HCT116 (cell line): ENCODE measurements around the gene AZGP1.
"Not testable (repeated sequence)": the region's sequence is repeated elsewhere in the genome, so short reads cannot be mapped to it uniquely, and the experiment has no call there.

Experiments used
- CEBPB ChIP-seq: IDR thresholded peaks from 2 replicates; pipeline ENCODE4 v1.6.1; 2012; ENCODE audit warnings: low read depth
- EZH2 ChIP-seq: fragments of 200-600 bp; sonication (generic); IDR thresholded peaks from 2 replicates; pipeline ENCODE4 v1.6.1; 2017; ENCODE audit warnings: antibody characterized with exemption, mixed run types
- POLR2A ChIP-seq: IDR thresholded peaks from 2 replicates; pipeline ENCODE4 v1.7.0; 2011; ENCODE audit warnings: borderline replicate concordance; ENCODE audit not compliant: insufficient read depth, insufficient read length; ENCODE audit errors: extremely low read depth
- POLR2AphosphoS5 ChIP-seq: IDR thresholded peaks from 2 replicates; pipeline ENCODE4 v1.6.1; 2011; ENCODE audit warnings: mild to moderate bottlenecking, low read depth, low read length, moderate library complexity
- RAD21 ChIP-seq: IDR thresholded peaks from 2 replicates; pipeline ENCODE4 v1.6.1; 2012; ENCODE audit warnings: low read depth, mild to moderate bottlenecking
- TCF7L2 ChIP-seq: IDR thresholded peaks from 2 replicates; pipeline ENCODE4 v1.7.0; 2011; ENCODE audit warnings: borderline replicate concordance, inconsistent platforms; ENCODE audit not compliant: insufficient read depth, insufficient read length; ENCODE audit errors: extremely low read depth
- YY1 ChIP-seq: IDR thresholded peaks from 2 replicates; pipeline ENCODE4 v1.6.1; 2011; ENCODE audit warnings: low read length, low read depth, moderate library complexity, mild to moderate bottlenecking; ENCODE audit not compliant: insufficient replicate concordance; ENCODE audit errors: extremely low read depth
- TF ChIP-seq, protein P1 (sequence below), 3 experiments: fragments of 200-600 bp in 1 of 3; sonication (generic) in 1 of 3; IDR thresholded peaks in 2 of 3; conservative IDR thresholded peaks in 1 of 3; 2 replicates each; pipeline ENCODE4 v1.5.1; 2012 to 2017; ENCODE audit warnings: low read depth in 2 of 3, low read length in 2 of 3, antibody characterized with exemption in 1 of 3, borderline replicate concordance in 1 of 3, control low read depth in 1 of 3, mild to moderate bottlenecking in 1 of 3, mixed read lengths in 1 of 3, mixed run types in 1 of 3, moderate library complexity in 1 of 3; ENCODE audit not compliant: insufficient read depth in 1 of 3
- TF ChIP-seq, protein P2 (sequence below): IDR thresholded peaks from 2 replicates; pipeline ENCODE4 v1.6.1; 2012; ENCODE audit warnings: low read depth
- TF ChIP-seq, protein P3 (sequence below): IDR thresholded peaks from 2 replicates; pipeline ENCODE4 v1.6.1; 2012
- TF ChIP-seq, protein P4 (sequence below): IDR thresholded peaks from 2 replicates; pipeline ENCODE4 v1.6.1; 2011; ENCODE audit warnings: mild to moderate bottlenecking, low read length, moderate library complexity; ENCODE audit not compliant: insufficient replicate concordance; ENCODE audit errors: extremely low read depth

DNA sequence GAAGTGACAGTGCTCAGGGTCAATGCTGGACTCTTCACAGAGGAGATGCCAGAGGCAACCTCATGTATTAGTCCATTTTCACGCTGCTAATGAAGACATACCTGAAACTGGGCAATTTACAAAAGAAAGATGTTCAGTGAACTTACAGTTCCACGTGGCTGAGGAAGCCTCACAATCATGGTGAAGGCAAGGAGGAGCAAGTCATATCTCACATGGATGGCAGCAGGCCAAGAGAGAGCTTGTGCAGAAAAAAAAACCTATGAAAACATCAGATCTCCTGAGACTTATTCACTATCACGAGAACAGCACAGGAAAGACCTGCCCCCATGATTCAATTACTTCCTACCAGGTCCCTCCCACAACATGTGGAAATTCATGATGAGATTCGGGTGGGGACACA is 40.8 kb downstream of the AZGP1 start:
- TF ChIP-seq, protein P1, sequence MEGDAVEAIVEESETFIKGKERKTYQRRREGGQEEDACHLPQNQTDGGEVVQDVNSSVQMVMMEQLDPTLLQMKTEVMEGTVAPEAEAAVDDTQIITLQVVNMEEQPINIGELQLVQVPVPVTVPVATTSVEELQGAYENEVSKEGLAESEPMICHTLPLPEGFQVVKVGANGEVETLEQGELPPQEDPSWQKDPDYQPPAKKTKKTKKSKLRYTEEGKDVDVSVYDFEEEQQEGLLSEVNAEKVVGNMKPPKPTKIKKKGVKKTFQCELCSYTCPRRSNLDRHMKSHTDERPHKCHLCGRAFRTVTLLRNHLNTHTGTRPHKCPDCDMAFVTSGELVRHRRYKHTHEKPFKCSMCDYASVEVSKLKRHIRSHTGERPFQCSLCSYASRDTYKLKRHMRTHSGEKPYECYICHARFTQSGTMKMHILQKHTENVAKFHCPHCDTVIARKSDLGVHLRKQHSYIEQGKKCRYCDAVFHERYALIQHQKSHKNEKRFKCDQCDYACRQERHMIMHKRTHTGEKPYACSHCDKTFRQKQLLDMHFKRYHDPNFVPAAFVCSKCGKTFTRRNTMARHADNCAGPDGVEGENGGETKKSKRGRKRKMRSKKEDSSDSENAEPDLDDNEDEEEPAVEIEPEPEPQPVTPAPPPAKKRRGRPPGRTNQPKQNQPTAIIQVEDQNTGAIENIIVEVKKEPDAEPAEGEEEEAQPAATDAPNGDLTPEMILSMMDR (IDR thresholded peaks at IDR 0.05 in 2 of 3, conservative IDR thresholded peaks at IDR 0.05 in 1 of 3; ENCODE audit: borderline replicate concordance in 1 of 3, insufficient read depth in 1 of 3, low read depth in 2 of 3, low read length in 2 of 3), result not testable (repeated sequence)
- not testable (repeated sequence) for TF ChIP-seq EZH2, POLR2AphosphoS5, POLR2A, YY1, RAD21, CEBPB, TCF7L2
- TF ChIP-seq, protein P2, sequence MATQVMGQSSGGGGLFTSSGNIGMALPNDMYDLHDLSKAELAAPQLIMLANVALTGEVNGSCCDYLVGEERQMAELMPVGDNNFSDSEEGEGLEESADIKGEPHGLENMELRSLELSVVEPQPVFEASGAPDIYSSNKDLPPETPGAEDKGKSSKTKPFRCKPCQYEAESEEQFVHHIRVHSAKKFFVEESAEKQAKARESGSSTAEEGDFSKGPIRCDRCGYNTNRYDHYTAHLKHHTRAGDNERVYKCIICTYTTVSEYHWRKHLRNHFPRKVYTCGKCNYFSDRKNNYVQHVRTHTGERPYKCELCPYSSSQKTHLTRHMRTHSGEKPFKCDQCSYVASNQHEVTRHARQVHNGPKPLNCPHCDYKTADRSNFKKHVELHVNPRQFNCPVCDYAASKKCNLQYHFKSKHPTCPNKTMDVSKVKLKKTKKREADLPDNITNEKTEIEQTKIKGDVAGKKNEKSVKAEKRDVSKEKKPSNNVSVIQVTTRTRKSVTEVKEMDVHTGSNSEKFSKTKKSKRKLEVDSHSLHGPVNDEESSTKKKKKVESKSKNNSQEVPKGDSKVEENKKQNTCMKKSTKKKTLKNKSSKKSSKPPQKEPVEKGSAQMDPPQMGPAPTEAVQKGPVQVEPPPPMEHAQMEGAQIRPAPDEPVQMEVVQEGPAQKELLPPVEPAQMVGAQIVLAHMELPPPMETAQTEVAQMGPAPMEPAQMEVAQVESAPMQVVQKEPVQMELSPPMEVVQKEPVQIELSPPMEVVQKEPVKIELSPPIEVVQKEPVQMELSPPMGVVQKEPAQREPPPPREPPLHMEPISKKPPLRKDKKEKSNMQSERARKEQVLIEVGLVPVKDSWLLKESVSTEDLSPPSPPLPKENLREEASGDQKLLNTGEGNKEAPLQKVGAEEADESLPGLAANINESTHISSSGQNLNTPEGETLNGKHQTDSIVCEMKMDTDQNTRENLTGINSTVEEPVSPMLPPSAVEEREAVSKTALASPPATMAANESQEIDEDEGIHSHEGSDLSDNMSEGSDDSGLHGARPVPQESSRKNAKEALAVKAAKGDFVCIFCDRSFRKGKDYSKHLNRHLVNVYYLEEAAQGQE, result not testable (repeated sequence)
- TF ChIP-seq, protein P3, sequence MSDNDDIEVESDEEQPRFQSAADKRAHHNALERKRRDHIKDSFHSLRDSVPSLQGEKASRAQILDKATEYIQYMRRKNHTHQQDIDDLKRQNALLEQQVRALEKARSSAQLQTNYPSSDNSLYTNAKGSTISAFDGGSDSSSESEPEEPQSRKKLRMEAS, result not testable (repeated sequence)
- TF ChIP-seq, protein P4, sequence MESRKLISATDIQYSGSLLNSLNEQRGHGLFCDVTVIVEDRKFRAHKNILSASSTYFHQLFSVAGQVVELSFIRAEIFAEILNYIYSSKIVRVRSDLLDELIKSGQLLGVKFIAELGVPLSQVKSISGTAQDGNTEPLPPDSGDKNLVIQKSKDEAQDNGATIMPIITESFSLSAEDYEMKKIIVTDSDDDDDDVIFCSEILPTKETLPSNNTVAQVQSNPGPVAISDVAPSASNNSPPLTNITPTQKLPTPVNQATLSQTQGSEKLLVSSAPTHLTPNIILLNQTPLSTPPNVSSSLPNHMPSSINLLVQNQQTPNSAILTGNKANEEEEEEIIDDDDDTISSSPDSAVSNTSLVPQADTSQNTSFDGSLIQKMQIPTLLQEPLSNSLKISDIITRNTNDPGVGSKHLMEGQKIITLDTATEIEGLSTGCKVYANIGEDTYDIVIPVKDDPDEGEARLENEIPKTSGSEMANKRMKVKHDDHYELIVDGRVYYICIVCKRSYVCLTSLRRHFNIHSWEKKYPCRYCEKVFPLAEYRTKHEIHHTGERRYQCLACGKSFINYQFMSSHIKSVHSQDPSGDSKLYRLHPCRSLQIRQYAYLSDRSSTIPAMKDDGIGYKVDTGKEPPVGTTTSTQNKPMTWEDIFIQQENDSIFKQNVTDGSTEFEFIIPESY, result not testable (repeated sequence)
